Osteoblast (primary cell): ENCODE measurements around the gene OSBP2. TPM values are rescaled to one million over a fixed set of nuclear protein-coding genes. Genes with fewer than 3 reads are reported as not detected.

ENCODE experiments used
- DNase-seq: peaks from one replicate; pipeline ENCODE4 v3.0.0; 2011; ENCODE audit warnings: low spot score, mixed read lengths; ENCODE audit not compliant: insufficient read length; ENCODE audit errors: missing footprints
- H2AFZ ChIP-seq: 2 replicates; pipeline ENCODE4 v1.6.0; 2011; ENCODE audit warnings: mild to moderate bottlenecking, low read length
- H3K27ac ChIP-seq: 2 replicates; pipeline ENCODE4 v1.5.1; 2011; ENCODE audit warnings: mild to moderate bottlenecking, low read depth, low read length, moderate library complexity
- H3K27me3 ChIP-seq: 2 replicates; pipeline ENCODE4 v1.6.0; 2012; ENCODE audit warnings: mild to moderate bottlenecking, control low read depth, inconsistent platforms, low read length, moderate library complexity; ENCODE audit not compliant: insufficient read depth
- H3K36me3 ChIP-seq: 2 replicates; pipeline ENCODE4 v1.5.1; 2011; ENCODE audit warnings: mild to moderate bottlenecking, low read length, control low read depth, moderate library complexity; ENCODE audit not compliant: insufficient read depth
- H3K4me1 ChIP-seq: 2 replicates; pipeline ENCODE4 v1.5.1; 2011; ENCODE audit warnings: mild to moderate bottlenecking, low read length, control low read depth, moderate library complexity; ENCODE audit not compliant: insufficient read depth
- H3K4me2 ChIP-seq: 2 replicates; pipeline ENCODE4 v1.6.0; 2011; ENCODE audit warnings: mild to moderate bottlenecking, low read length; ENCODE audit not compliant: insufficient read depth
- H3K4me3 ChIP-seq: fragments of 200-600 bp; sonication (generic); 3 replicates; pipeline ENCODE4 v1.5.1; 2012; ENCODE audit warnings: mild to moderate bottlenecking, low read length, inconsistent platforms; ENCODE audit not compliant: insufficient read depth
- H3K79me2 ChIP-seq: 2 replicates; pipeline ENCODE4 v1.6.0; 2012; ENCODE audit warnings: mild to moderate bottlenecking, low read length, control low read depth, inconsistent platforms; ENCODE audit not compliant: insufficient read depth
- H3K9me3 ChIP-seq: 2 replicates; pipeline ENCODE4 v1.5.1; 2011; ENCODE audit warnings: low read depth, low read length, control low read depth
- H4K20me1 ChIP-seq: 2 replicates; pipeline ENCODE4 v1.6.0; 2012; ENCODE audit warnings: mild to moderate bottlenecking, low read length, control low read depth; ENCODE audit not compliant: insufficient read depth
- CTCF ChIP-seq: IDR thresholded peaks from 2 replicates; pipeline ENCODE4 v1.5.1; 2011; ENCODE audit warnings: mild to moderate bottlenecking, low read depth, low read length, moderate library complexity; ENCODE audit errors: extremely low read depth
- total RNA-seq: library from RNA; depleted of rRNA; stranded (reverse); fragments of >200 nt; gene quantifications from 2 replicates; pipeline ENCODE4 v1.2.3, GENCODE V29; 2012

OSBP2 gene
- total RNA-seq, 1 donor: 4.3 TPM

GRCh38 chr22:30906411-30906810 is 211.7 kb downstream of the OSBP2 start:
- Histone ChIP-seq H3K27me3 (no peaks in the 10 kb centered on the region), H3K36me3 (no peaks in the 10 kb centered on the region), H3K4me1 (no peaks in the 10 kb centered on the region), H3K79me2 (no peaks in the 10 kb centered on the region), H3K4me3 (no peak overlapping the region), H4K20me1 (no peaks in the 10 kb centered on the region), H3K27ac (no peak overlapping the region), H2AFZ (no peak overlapping the region), H3K4me2 (no peak overlapping the region), H3K9me3 (no peaks in the 10 kb centered on the region)
- DNase-seq: peak; percentile 38
- TF ChIP-seq CTCF: no peak

- Histone ChIP-seq H3K4me2 (no peak overlapping the region), H3K9me3 (no peaks in the 10 kb centered on the region), H3K36me3 (no peaks in the 10 kb centered on the region), H3K27ac (no peak overlapping the region), H3K27me3 (no peaks in the 10 kb centered on the region), H4K20me1 (no peaks in the 10 kb centered on the region), H3K4me3 (no peak overlapping the region), H3K4me1 (no peaks in the 10 kb centered on the region), H2AFZ (no peak overlapping the region), H3K79me2 (no peaks in the 10 kb centered on the region)
- TF ChIP-seq CTCF: no peak
- peak; percentile 27 for DNase-seq
Observed at GRCh38 chr22:30906946-30907345, 212.3 kb downstream of the OSBP2 start.

- TF ChIP-seq CTCF: no peak
- Histone ChIP-seq H3K9me3 (no peaks in the 10 kb centered on the region), H3K36me3 (no peaks in the 10 kb centered on the region), H3K4me3 (no peak overlapping the region), H3K27ac (no peak overlapping the region), H3K27me3 (no peaks in the 10 kb centered on the region), H2AFZ (no peak overlapping the region), H3K79me2 (no peaks in the 10 kb centered on the region), H3K4me1 (no peaks in the 10 kb centered on the region), H4K20me1 (no peaks in the 10 kb centered on the region), H3K4me2 (no peak overlapping the region)
- DNase-seq: peak; percentile 56
Observed at GRCh38 chr22:30908051-30908461, 213.4 kb downstream of the OSBP2 start.

GRCh38 chr22:30909306-30909705 is 214.6 kb downstream of the OSBP2 start:
- Histone ChIP-seq H3K36me3 (no peaks in the 10 kb centered on the region), H3K27me3 (no peaks in the 10 kb centered on the region)
- no peak for TF ChIP-seq CTCF

More at GRCh38 chr22:30909306-30909705, 214.6 kb downstream of the OSBP2 start:
- Histone ChIP-seq H3K4me2 (no peak overlapping the region), H2AFZ (no peak overlapping the region), H3K79me2 (no peaks in the 10 kb centered on the region), H4K20me1 (no peaks in the 10 kb centered on the region), H3K4me3 (no peak overlapping the region), H3K9me3 (no peaks in the 10 kb centered on the region), H3K4me1 (no peaks in the 10 kb centered on the region), H3K27ac (no peak overlapping the region)
- peak; percentile 30 for DNase-seq
